OCI-LY7 (cell line): Measurements from ENCODE around the gene THEMIS. TPM values are rescaled to one million over a fixed set of nuclear protein-coding genes. Genes with fewer than 3 reads are reported as not detected.

Experiments
- BruUV-seq: library from RNA; stranded (reverse); fragments of 400-500 nt; replicated peaks from 2 replicates; lab custom pipeline; 2021; lab: Mats Ljungman, UMichigan
- CTCF ChIA-PET: fragments of 300-600 bp; sonication (Branson Sonifier 250); formaldehyde crosslinking; loops from one replicate; lab custom pipeline; 2022; ENCODE audit warnings: antibody characterized with exemption; ENCODE audit not compliant: unreplicated experiment; lab: Charles Lee
- POLR2A ChIA-PET: fragments of 300-600 bp; sonication (Branson Sonifier 250); formaldehyde crosslinking; loops from one replicate; lab custom pipeline; 2022; ENCODE audit warnings: antibody characterized with exemption; lab: Charles Lee
- DNase-seq: peaks from one replicate; pipeline ENCODE4 v3.0.0-alpha.2; 2015; ENCODE audit warnings: low spot score
- H2AFZ ChIP-seq: fragments of 200-600 bp; sonication (generic), shearing (Covaris generic); 2 replicates; pipeline ENCODE4 v1.6.1; 2014; ENCODE audit warnings: mild to moderate bottlenecking, antibody characterized with exemption, low read length, moderate library complexity
- H3K27ac ChIP-seq: fragments of 200-600 bp; sonication (generic); 2 replicates; pipeline ENCODE4 v1.5.1; 2014; ENCODE audit warnings: mixed run types, low read depth, mild to moderate bottlenecking, moderate library complexity, low read length, inconsistent platforms; ENCODE audit not compliant: poor library complexity, severe bottlenecking
- H3K36me3 ChIP-seq: fragments of 200-600 bp; sonication (generic); 2 replicates; pipeline ENCODE4 v1.6.1; 2014; ENCODE audit warnings: mild to moderate bottlenecking, antibody characterized with exemption, low read length, moderate library complexity, mixed read lengths; ENCODE audit not compliant: insufficient read depth
- H3K4me1 ChIP-seq: fragments of 200-600 bp; sonication (generic); 2 replicates; pipeline ENCODE4 v1.5.1; 2014; ENCODE audit warnings: mild to moderate bottlenecking, low read length; ENCODE audit not compliant: insufficient read depth, poor library complexity, severe bottlenecking
- H3K4me2 ChIP-seq: fragments of 200-600 bp; sonication (generic); 2 replicates; pipeline ENCODE4 v1.6.1; 2014; ENCODE audit warnings: mild to moderate bottlenecking, low read length
- H3K4me3 ChIP-seq: fragments of 200-600 bp; sonication (generic); 2 replicates; pipeline ENCODE4 v1.5.1; 2014; ENCODE audit warnings: mild to moderate bottlenecking, low read depth, low read length; ENCODE audit not compliant: poor library complexity, severe bottlenecking
- H3K79me2 ChIP-seq: fragments of 200-600 bp; sonication (generic); 2 replicates; pipeline ENCODE4 v1.6.1; 2016; ENCODE audit warnings: low read depth, mild to moderate bottlenecking, low read length, moderate library complexity, mixed read lengths; ENCODE audit not compliant: insufficient read depth
- H3K9me2 ChIP-seq: fragments of 200-600 bp; sonication (generic); 2 replicates; pipeline ENCODE4 v1.6.1; 2016; ENCODE audit warnings: mild to moderate bottlenecking, low read length, mixed read lengths; ENCODE audit not compliant: insufficient read depth
- H3K9me3 ChIP-seq: fragments of 200-600 bp; sonication (generic); 2 replicates; pipeline ENCODE4 v1.6.1; 2014; ENCODE audit warnings: mild to moderate bottlenecking, mixed run types, low read length, mixed read lengths
- H4K20me1 ChIP-seq: fragments of 200-600 bp; sonication (generic); 2 replicates; pipeline ENCODE4 v1.6.1; 2014; ENCODE audit warnings: mild to moderate bottlenecking, antibody characterized with exemption, low read length, moderate library complexity, mixed read lengths; ENCODE audit not compliant: insufficient read depth
- CTCF ChIP-seq: fragments of 200-600 bp; sonication (generic); conservative IDR thresholded peaks from 2 replicates; pipeline ENCODE4 v1.5.1; 2014; ENCODE audit warnings: mild to moderate bottlenecking, antibody characterized with exemption, low read length, moderate library complexity, mixed read lengths
- EZH2phosphoT487 ChIP-seq: fragments of 200-600 bp; sonication (generic); IDR thresholded peaks from 2 replicates; pipeline ENCODE4 v1.6.1; 2018; ENCODE audit warnings: low read depth, borderline replicate concordance, mild to moderate bottlenecking, mixed run types, antibody characterized with exemption, low read length, moderate library complexity, mixed read lengths
- intact Hi-C: fragments of 100-400 bp; cut with micrococcal nuclease; formaldehyde crosslinking; loops from one replicate; pipeline ENCODE4 v1.10.0; 2022; ENCODE audit not compliant: unreplicated experiment
- total RNA-seq, 2 experiments: library from RNA; depleted of rRNA in 1 of 2; stranded (reverse); fragments of >200 nt in 1 of 2; shearing (Covaris generic) in 1 of 2; gene quantifications; 2 replicates each; pipeline ENCODE4 v1.2.3, GENCODE V29; 2014 to 2022

The THEMIS gene
- total RNA-seq, 2 experiments from 2014 or later, result not detected

GRCh38 chr6:127775371-127775770, 125.5 kb downstream of the THEMIS start:
- TF ChIP-seq EZH2phosphoT487 (no peak), CTCF (no peak)
- H3K36me3 ChIP-seq, result no peaks in the 10 kb centered on the region
- ChIA-PET POLR2A (interaction anchor here (0.7 kb wide), 1 partner anchor 9 kb away, joined by 3 read pairs; no protein-coding TSS in a partner anchor), CTCF (no interaction called here)
- no peak overlapping the region for H3K27ac ChIP-seq
- H3K79me2 ChIP-seq, result no peaks in the 10 kb centered on the region
- no peaks in the 10 kb centered on the region for H3K4me1 ChIP-seq
- no peak overlapping the region for H2AFZ ChIP-seq
- H3K9me2 ChIP-seq, result no peaks in the 10 kb centered on the region
- intact Hi-C loops, result no loop called here
- no peak overlapping the region for H3K4me3 ChIP-seq
- no peak for DNase-seq
- no TSS peak for BruUV-seq
- no peak overlapping the region for H3K4me2 ChIP-seq
- no peaks in the 10 kb centered on the region for H3K9me3 ChIP-seq
- no peaks in the 10 kb centered on the region for H4K20me1 ChIP-seq

GRCh38 chr6:127768745-127769144, 132.1 kb downstream of the THEMIS start:
- no peak for DNase-seq
- H3K36me3 ChIP-seq, result no peaks in the 10 kb centered on the region
- no peak overlapping the region for H3K4me2 ChIP-seq
- no TSS peak for BruUV-seq
- no peak overlapping the region for H3K27ac ChIP-seq
- H3K4me1 ChIP-seq, result no peaks in the 10 kb centered on the region
- H3K9me2 ChIP-seq, result no peaks in the 10 kb centered on the region
- TF ChIP-seq EZH2phosphoT487, result no peak
- no peak overlapping the region for H2AFZ ChIP-seq
- intact Hi-C loops, result no loop called here
- H3K4me3 ChIP-seq, result no peak overlapping the region
- CTCF ChIA-PET, result no interaction called here
- POLR2A ChIA-PET, result interaction anchor here (0.7 to 1.1 kb wide), 2 partner anchors 49 to 100 kb away, joined by 3 to 5 read pairs; no protein-coding TSS in a partner anchor
- H4K20me1 ChIP-seq, result no peaks in the 10 kb centered on the region
- no peaks in the 10 kb centered on the region for H3K79me2 ChIP-seq
- no peaks in the 10 kb centered on the region for H3K9me3 ChIP-seq

GRCh38 chr6:127768223-127768622, 132.6 kb downstream of the THEMIS start:
- Histone ChIP-seq H3K9me3 (no peaks in the 10 kb centered on the region), H3K4me2 (no peak overlapping the region), H3K27ac (no peak overlapping the region), H3K79me2 (no peaks in the 10 kb centered on the region), H2AFZ (no peak overlapping the region), H3K9me2 (no peaks in the 10 kb centered on the region), H3K4me1 (no peaks in the 10 kb centered on the region), H3K4me3 (no peak overlapping the region), H3K36me3 (no peaks in the 10 kb centered on the region), H4K20me1 (no peaks in the 10 kb centered on the region)
- intact Hi-C loops, result no loop called here
- CTCF ChIA-PET, result no interaction called here
- POLR2A ChIA-PET, result interaction anchor here (0.7 to 1.1 kb wide), 2 partner anchors 48 to 101 kb away, joined by 3 to 5 read pairs; no protein-coding TSS in a partner anchor
- DNase-seq, result no peak
- TF ChIP-seq EZH2phosphoT487, result no peak
- no peak for TF ChIP-seq CTCF
- BruUV-seq, result no TSS peak
